B cell (primary cell): Measurements from ENCODE around the gene CADM2. TPM values are rescaled to one million over a fixed set of nuclear protein-coding genes. Genes with fewer than 3 reads are reported as not detected.

Source experiments
- ATAC-seq: fragments of 200-7000 bp; cut with Tn5 transposase; one replicate; pipeline ENCODE4 v1.10.0; 2021; ENCODE audit warnings: low read depth, mild to moderate bottlenecking, moderate number of reproducible peaks, moderate library complexity
- CTCF ChIA-PET: fragments of 350-600 bp; sonication (Branson Sonifier 250); formaldehyde crosslinking; loops from one replicate; lab custom pipeline; 2021; ENCODE audit warnings: antibody characterized with exemption, inconsistent platforms; lab: Charles Lee
- POLR2A ChIA-PET: fragments of 350-600 bp; sonication (Branson Sonifier 250); formaldehyde crosslinking; loops from one replicate; lab custom pipeline; 2021; ENCODE audit warnings: antibody characterized with exemption; lab: Charles Lee
- DNase-seq: peaks from one replicate; pipeline ENCODE4 v3.0.0; 2013
- H2AFZ ChIP-seq: 2 replicates; pipeline ENCODE4 v1.6.1; 2012; ENCODE audit warnings: mild to moderate bottlenecking, low read depth, low read length; ENCODE audit not compliant: insufficient read depth, poor library complexity, severe bottlenecking
- H3K27ac ChIP-seq, 2 donors: 1 replicate in 1 of 2; 2 replicates in 1 of 2; pipeline ENCODE4 v1.5.1; 2012 to 2013; ENCODE audit warnings: low read length in 2 of 2, mild to moderate bottlenecking in 2 of 2, moderate library complexity in 1 of 2
- H3K27me3 ChIP-seq, 4 experiments: fragments of 200-600 bp in 1 of 4; sonication (generic) in 1 of 4; replicated peaks in 1 of 4; 1 replicate in 2 of 4; 2 replicates in 2 of 4; pipeline versions ENCODE4 v1.6.1 to v1.7.0; 2013 to 2016; ENCODE audit warnings: low read length in 3 of 4, mild to moderate bottlenecking in 2 of 4, mixed read lengths in 1 of 4, moderate library complexity in 1 of 4; ENCODE audit not compliant: insufficient read depth in 4 of 4, control insufficient read depth in 3 of 4; ENCODE audit errors: control extremely low read depth in 1 of 4
- H3K36me3 ChIP-seq, 2 experiments: replicated peaks in 1 of 2; 1 replicate in 1 of 2; 2 replicates in 1 of 2; pipeline versions ENCODE4 v1.6.1 to v1.7.1; 2013; ENCODE audit warnings: low read length in 1 of 2; ENCODE audit not compliant: insufficient read depth in 2 of 2, control insufficient read depth in 1 of 2; ENCODE audit errors: control extremely low read depth in 1 of 2, extremely low read depth in 1 of 2
- H3K4me1 ChIP-seq, 2 donors: fragments of 200-600 bp in 1 of 2; sonication (generic) in 1 of 2; 1 replicate in 1 of 2; 2 replicates in 1 of 2; pipeline versions ENCODE4 v1.5.1 to v1.6.1; 2013 to 2017; ENCODE audit warnings: low read length in 2 of 2; ENCODE audit not compliant: control insufficient read depth in 2 of 2, insufficient read depth in 2 of 2
- H3K4me2 ChIP-seq: replicated peaks from 2 replicates; pipeline ENCODE3; 2012; ENCODE audit warnings: mild to moderate bottlenecking, low read depth, low read length; ENCODE audit not compliant: poor library complexity, severe bottlenecking
- H3K4me3 ChIP-seq, 5 experiments: fragments of 200-600 bp in 1 of 5; sonication (generic) in 1 of 5; 1 replicate in 3 of 5; 2 replicates in 2 of 5; pipeline versions ENCODE4 v1.5.1 to v1.7.0; 2011 to 2016; ENCODE audit warnings: low read length in 4 of 5, mild to moderate bottlenecking in 4 of 5, low read depth in 2 of 5, control low read depth in 1 of 5, moderate library complexity in 1 of 5; ENCODE audit not compliant: insufficient read depth in 1 of 5; ENCODE audit errors: control extremely low read depth in 1 of 5, extremely low read depth in 1 of 5
- H3K79me2 ChIP-seq: fragments of 200-600 bp; sonication (generic); one replicate; pipeline ENCODE4 v1.6.0; 2016; ENCODE audit warnings: low read length; ENCODE audit not compliant: control insufficient read depth, insufficient read depth
- H3K9ac ChIP-seq: fragments of 200-600 bp; sonication (generic); 2 replicates; pipeline ENCODE4 v1.6.1; 2017; ENCODE audit warnings: mild to moderate bottlenecking, low read length, moderate library complexity
- H3K9me3 ChIP-seq, 3 donors: one replicate each; pipeline versions ENCODE4 v1.6.1 to v1.7.1; 2013; ENCODE audit warnings: low read length in 2 of 3; ENCODE audit not compliant: control insufficient read depth in 2 of 3, insufficient read depth in 1 of 3; ENCODE audit errors: control extremely low read depth in 1 of 3
- H4K20me1 ChIP-seq: 2 replicates; pipeline ENCODE4 v1.6.0; 2012; ENCODE audit warnings: mild to moderate bottlenecking, low read length; ENCODE audit not compliant: insufficient read depth, control insufficient read depth, poor library complexity, severe bottlenecking
- H3K27ac Mint-ChIP-seq: one replicate; pipeline ENCODE4 v1.8.0; 2021; ENCODE audit warnings: mixed read lengths
- H3K27me3 Mint-ChIP-seq: one replicate; pipeline ENCODE4 v1.8.0; 2021; ENCODE audit warnings: mixed read lengths
- H3K4me1 Mint-ChIP-seq: one replicate; pipeline ENCODE4 v1.8.0; 2021; ENCODE audit warnings: mixed read lengths
- H3K4me3 Mint-ChIP-seq: one replicate; pipeline ENCODE4 v1.8.0; 2021; ENCODE audit warnings: mixed read lengths
- H3K9me3 Mint-ChIP-seq: one replicate; pipeline ENCODE4 v1.8.0; 2022; ENCODE audit warnings: mixed read lengths; ENCODE audit not compliant: insufficient read depth
- EZH2 ChIP-seq: IDR thresholded peaks from 2 replicates; pipeline ENCODE4 v1.6.1; 2012; ENCODE audit warnings: borderline replicate concordance, low read depth, mild to moderate bottlenecking, moderate library complexity, low read length; ENCODE audit not compliant: insufficient read depth, poor library complexity, severe bottlenecking
- WGBS: methylation state at CpG from one replicate; pipeline ENCODE4 v1.1.5; 2013; ENCODE audit warnings: missing lambda C conversion rate; ENCODE audit not compliant: insufficient coverage; 5-methylcytosine and 5-hydroxymethylcytosine counted together
- intact Hi-C: fragments of 100-400 bp; cut with micrococcal nuclease; formaldehyde crosslinking; loops from one replicate; pipeline ENCODE4 v1.10.0; 2022
- polyA plus RNA-seq: library from polyadenylated mRNA; depleted of rRNA; stranded (reverse); fragments of >200 nt; gene quantifications from 2 replicates; pipeline ENCODE4 v1.2.3, GENCODE V29; 2012
- total RNA-seq, 2 donors: library from RNA; stranded (reverse); fragments of 120-200 nt in 1 of 2; gene quantifications; 1 replicate in 1 of 2; 2 replicates in 1 of 2; pipeline versions ENCODE4 v1.2.3 to v1.2.4, GENCODE V29; 2013 to 2022
- TF ChIP-seq, protein P1 (sequence below): fragments of 200-600 bp; IDR thresholded peaks from one replicate; pipeline ENCODE4 v1.8.0; 2022; ENCODE audit warnings: antibody characterized with exemption, mild to moderate bottlenecking

CADM2 gene
- total and polyA plus RNA-seq, 2 donors (not counting 1 experiment from before 2014, with no cell fraction given) = 0.10 to 0.37 TPM

DNA sequence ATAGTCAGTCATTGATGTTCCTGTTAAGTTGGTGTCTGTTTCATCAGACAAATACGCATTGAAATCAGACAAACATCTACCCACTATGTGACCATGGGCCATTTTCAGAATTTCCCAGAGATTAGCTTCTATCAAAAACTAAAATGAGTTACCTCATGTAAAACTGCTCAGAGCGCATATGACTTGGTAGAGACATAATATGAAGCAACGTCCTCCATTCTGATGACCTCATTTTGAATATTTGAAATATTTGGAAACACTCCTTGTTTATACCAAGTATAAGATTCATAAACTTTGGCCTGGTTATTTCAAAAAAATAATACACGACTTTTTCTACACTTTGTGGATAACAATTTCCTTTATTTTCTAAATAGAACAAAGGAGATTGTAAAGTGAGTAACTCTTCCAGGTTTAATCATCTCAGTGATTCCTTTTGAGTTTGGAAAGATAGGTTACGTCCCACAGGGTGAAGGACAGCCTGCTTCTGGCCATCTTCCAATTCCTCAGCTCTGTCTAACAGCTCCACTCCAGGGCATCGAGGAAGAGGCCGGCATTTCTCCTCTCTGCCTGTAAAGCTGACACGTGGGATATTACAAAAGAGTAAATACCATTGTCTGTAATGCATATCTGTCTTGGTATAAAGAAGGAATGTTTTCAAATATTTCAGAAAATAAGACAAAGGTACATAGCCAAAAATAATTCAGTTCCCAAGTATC is 122.6 kb downstream of the CADM2 start:
- H3K4me1 ChIP-seq = no peaks in the 10 kb centered on the region
- DNase-seq (no peak), ATAC-seq (no peak)
- H2AFZ ChIP-seq = no peak overlapping the region
- no peak overlapping the region for H3K4me2 ChIP-seq
- 71% methylated on average over 1 of the region's 8 CpGs for WGBS
- intact Hi-C loops = no loop called here
- ChIA-PET POLR2A (no interaction called here), CTCF (no interaction called here)
- no peaks in the 10 kb centered on the region for H3K9me3 Mint-ChIP-seq
- no peaks in the 10 kb centered on the region for H3K9me3 ChIP-seq
- TF ChIP-seq, protein P1, sequence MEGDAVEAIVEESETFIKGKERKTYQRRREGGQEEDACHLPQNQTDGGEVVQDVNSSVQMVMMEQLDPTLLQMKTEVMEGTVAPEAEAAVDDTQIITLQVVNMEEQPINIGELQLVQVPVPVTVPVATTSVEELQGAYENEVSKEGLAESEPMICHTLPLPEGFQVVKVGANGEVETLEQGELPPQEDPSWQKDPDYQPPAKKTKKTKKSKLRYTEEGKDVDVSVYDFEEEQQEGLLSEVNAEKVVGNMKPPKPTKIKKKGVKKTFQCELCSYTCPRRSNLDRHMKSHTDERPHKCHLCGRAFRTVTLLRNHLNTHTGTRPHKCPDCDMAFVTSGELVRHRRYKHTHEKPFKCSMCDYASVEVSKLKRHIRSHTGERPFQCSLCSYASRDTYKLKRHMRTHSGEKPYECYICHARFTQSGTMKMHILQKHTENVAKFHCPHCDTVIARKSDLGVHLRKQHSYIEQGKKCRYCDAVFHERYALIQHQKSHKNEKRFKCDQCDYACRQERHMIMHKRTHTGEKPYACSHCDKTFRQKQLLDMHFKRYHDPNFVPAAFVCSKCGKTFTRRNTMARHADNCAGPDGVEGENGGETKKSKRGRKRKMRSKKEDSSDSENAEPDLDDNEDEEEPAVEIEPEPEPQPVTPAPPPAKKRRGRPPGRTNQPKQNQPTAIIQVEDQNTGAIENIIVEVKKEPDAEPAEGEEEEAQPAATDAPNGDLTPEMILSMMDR = no peak
- no peak overlapping the region for H3K27ac ChIP-seq
- no peaks in the 10 kb centered on the region for H3K27me3 ChIP-seq
- H3K4me3 ChIP-seq = no peak overlapping the region
- no peaks in the 10 kb centered on the region for H3K4me1 Mint-ChIP-seq
- no peaks in the 10 kb centered on the region for H3K27me3 Mint-ChIP-seq
- H3K9ac ChIP-seq = no peak overlapping the region
- no peak overlapping the region for H3K27ac Mint-ChIP-seq
- H3K4me3 Mint-ChIP-seq = no peak overlapping the region
- H3K36me3 ChIP-seq = no peaks in the 10 kb centered on the region
- no peaks in the 10 kb centered on the region for H3K79me2 ChIP-seq
- H4K20me1 ChIP-seq = no peaks in the 10 kb centered on the region

DNA sequence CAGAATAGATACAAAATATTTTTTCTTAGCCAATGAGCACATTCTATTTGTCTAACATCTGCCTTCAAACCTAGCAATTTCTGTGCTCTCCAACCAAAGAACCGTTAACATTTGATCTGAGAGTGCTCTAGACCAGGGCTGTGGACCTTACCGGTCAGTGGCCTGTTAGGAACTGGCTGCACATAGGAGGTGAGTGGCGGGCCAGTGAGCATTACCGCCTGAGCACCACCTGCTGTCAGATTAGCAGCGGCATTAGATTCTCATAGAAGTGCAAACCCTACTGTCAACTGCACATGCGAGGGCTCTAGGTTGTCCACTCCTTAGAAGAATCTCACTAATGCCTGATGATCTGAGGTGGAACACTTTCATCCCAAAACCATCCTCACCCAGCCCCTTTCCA is 131.7 kb downstream of the CADM2 start:
- Mint-ChIP-seq H3K27ac (no peak overlapping the region), H3K27me3 (no peaks in the 10 kb centered on the region), H3K9me3 (no peaks in the 10 kb centered on the region), H3K4me3 (no peak overlapping the region), H3K4me1 (no peaks in the 10 kb centered on the region)
- Histone ChIP-seq H3K4me3 (no peak overlapping the region), H3K4me1 (no peaks in the 10 kb centered on the region), H3K9me3 (no peaks in the 10 kb centered on the region), H3K4me2 (no peak overlapping the region), H2AFZ (no peak overlapping the region), H4K20me1 (no peaks in the 10 kb centered on the region), H3K27me3 (no peaks in the 10 kb centered on the region), H3K9ac (no peak overlapping the region), H3K27ac (no peak overlapping the region), H3K36me3 (no peaks in the 10 kb centered on the region), H3K79me2 (no peaks in the 10 kb centered on the region)
- ChIA-PET POLR2A (no interaction called here), CTCF (no interaction called here)
- TF ChIP-seq EZH2 = no peak
- TF ChIP-seq, protein P1 = no peak
- intact Hi-C loops = no loop called here
- ATAC-seq (no peak), DNase-seq (no peak)
- 95% methylated on average over 6 of the region's 6 CpGs for WGBS
